ENCODE measurements around the gene SERPINB5.

The SERPINB5 gene

DNA sequence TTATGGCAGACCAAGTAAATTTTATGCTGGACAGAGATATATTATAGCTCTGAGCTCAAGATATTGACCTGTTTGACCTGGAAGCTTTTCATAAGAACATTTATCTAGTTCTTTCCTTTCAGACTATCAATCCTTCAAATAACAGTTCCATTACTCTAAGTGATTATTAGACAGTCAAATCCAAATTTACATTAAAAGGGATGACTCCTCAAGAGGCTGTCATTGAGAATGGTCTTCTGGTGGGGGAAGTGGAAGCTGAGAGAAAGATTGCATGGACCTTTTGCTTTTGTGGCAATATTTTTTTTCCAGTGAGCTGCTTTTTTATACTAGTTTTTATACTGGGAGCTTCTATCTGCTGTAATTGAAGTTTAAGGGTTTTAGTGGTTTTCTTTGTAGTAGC lies 50.5 kb downstream of the SERPINB5 start:
- no peak for DNase-seq (ENCODE audit: low read depth, low spot score)

DNA sequence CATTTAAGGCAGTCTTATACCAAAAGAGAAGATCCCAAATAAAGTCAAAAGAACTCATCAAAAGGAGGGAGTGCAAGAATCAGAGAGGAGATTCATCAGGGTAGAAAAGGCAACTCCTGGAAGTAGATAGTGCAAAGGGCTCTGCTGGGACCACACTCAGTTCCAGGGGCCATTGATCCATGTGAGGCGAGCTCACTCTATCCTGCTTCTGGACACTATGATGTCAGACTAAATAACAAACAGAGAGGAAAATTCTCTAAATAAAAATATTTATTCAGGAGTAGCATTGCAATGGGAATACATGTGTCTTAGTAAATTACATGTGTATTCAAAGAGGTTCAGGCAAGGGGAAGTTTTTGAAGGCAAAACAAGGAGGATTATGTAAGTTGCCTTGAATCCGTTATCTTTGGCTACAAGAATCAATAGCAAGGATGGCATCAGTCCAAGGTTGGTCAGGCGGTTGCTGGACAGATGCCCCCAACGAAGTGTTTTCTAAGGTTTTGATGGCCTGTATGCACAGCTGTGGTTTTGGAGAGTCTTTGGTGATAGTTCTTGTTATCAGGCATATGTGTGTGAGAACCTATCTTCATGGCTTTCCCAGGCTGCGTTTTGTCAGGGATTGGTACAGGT lies 52.2 kb downstream of the SERPINB5 start:
- DNase-seq (ENCODE audit: low read depth, low spot score), result no peak

- no peak for DNase-seq (ENCODE audit: low read depth, low spot score)
Measured at GRCh38 chr18:63532471-63532870, 55.7 kb downstream of the SERPINB5 start.

DNA sequence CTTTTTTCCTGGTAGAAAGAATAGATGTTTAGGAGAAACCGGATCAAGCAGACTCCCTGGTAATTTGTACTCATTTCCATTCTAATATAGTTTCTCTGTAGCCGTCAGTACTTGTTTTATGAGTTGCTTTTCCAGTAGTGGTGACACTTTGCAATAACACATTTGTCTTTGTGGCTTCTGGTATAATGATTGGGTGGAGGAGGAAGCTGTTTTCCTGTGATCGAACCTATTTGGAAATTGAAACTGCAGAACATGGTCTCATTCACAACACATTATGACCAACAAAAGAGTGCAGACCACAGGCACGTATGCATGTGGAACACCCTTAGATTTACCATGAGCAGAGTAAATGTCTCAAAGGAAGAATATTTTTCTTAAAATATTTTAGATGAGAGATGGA lies 57.9 kb downstream of the SERPINB5 start:
- DNase-seq (ENCODE audit: low read depth, low spot score), result no peak

- DNase-seq (ENCODE audit: low read depth, low spot score), result no peak
Measured at GRCh38 chr18:63539904-63540510, 63.2 kb downstream of the SERPINB5 start.

DNA sequence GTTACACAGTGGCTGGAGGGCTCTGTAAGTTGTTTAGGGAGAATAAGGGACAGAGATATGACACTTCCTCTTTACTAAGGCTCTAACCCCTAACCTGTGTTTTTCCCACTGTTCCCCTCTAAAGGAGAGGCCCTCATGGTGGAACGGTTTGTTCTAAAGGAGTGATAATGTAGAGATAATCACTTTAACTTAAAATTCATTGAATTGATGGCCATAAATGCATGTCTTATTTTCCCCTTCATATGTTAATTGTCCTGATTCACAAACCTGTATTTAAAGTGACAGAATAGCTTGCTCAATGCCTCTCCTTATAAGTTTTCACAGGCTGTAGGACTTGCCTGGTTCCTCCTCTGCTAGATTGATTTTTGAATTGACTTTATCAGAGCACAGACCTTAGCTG lies 65.3 kb downstream of the SERPINB5 start, which contains the start of gene SERPINB12:
TSS of gene SERPINB12 (plus strand) at position 301 of the 400 bp plus-strand sequence. CDS start 13,791 bp downstream, outside the sequence.
- DNase-seq (ENCODE audit: low read depth, low spot score), result no peak

- DNase-seq (ENCODE audit: low read depth, low spot score), result no peak
Measured at GRCh38 chr18:63544017-63544416, 67.3 kb downstream of the SERPINB5 start.

DNA sequence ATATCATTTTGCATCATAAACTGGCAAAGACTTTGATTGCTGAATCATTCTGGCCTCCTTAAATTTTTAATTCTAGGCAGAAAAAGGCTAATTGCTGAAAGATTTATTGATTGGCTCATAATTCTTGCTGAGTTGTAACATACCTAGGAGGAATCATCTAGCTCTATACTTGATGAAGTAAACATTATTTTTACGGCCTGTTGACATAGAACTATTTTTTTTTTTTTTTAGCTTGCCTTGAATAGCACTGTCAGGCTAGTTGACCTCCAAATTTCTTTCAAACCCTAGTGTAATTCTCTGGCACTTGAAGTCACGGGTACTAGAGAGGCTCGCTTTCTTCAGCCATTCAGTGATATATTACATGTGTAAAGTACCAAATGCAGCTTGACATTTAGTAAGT lies 68.2 kb downstream of the SERPINB5 start:
- DNase-seq (ENCODE audit: low read depth, low spot score), result no peak

DNA sequence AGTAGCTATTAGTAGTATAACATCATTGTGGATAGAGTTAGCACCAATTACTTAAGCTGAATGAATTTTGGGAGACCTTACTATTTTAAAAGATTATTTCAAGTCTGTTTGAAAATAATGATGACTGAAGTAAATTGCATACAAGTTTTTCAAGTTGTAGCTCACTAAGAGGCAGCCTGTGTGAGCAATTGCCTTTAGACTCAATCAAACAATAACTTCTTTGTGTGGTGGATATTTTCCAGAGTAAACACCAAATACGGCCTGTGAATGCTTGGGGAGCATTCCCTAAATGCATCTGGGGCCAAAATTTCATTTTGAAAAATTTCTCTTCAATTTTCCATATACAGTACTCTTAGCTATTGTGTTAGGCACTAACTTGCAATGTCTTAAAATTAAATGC lies 73.3 kb downstream of the SERPINB5 start:
- no peak for DNase-seq (ENCODE audit: low read depth, low spot score)

- no peak for DNase-seq (ENCODE audit: low read depth, low spot score)
Measured at GRCh38 chr18:63551769-63552168, 75.0 kb downstream of the SERPINB5 start.

DNA sequence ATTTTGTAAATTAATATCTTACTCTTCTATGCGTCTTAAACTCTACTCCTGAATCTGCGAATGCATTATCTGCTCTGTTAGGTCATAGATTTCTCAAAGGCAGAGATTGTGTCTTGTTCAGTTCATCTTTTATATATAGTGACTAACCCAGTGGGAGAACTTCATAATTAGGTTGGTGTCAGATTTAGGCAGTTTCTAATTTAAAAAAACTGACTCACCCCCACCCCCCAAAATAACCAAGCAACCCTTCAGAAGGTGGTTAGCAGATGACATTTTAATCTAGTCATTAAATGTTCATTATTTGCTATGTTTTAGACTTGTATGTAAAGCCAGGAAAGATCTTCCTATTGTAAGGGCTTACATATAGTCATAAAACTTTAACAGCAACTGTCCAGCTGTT lies 75.8 kb downstream of the SERPINB5 start:
- no peak for DNase-seq (ENCODE audit: low read depth, low spot score)

- no peak for DNase-seq (ENCODE audit: low read depth, low spot score)
Measured at GRCh38 chr18:63553081-63553480, 76.3 kb downstream of the SERPINB5 start.
